CD4-positive, alpha-beta T cell (primary cell): Measurements from ENCODE around the gene BEGAIN. TPM values are rescaled to one million over a fixed set of nuclear protein-coding genes. Genes with fewer than 3 reads are reported as not detected.

Experiments used
- ATAC-seq: fragments of 200-7000 bp; cut with Tn5 transposase; one replicate; pipeline ENCODE4 v1.10.0; 2022; ENCODE audit warnings: mild to moderate bottlenecking; ENCODE audit not compliant: poor library complexity
- CTCF ChIA-PET: fragments of 350-600 bp; sonication (Branson Sonifier 250); formaldehyde crosslinking; loops from one replicate; lab custom pipeline; 2021; ENCODE audit warnings: antibody characterized with exemption, inconsistent platforms; lab: Charles Lee
- POLR2A ChIA-PET: fragments of 350-600 bp; sonication (Branson Sonifier 250); formaldehyde crosslinking; loops from one replicate; lab custom pipeline; 2021; ENCODE audit warnings: antibody characterized with exemption, inconsistent platforms; lab: Charles Lee
- DNase-seq, 14 experiments: peaks; one replicate each; pipeline ENCODE4 v3.0.0-alpha.2; 2013 to 2020; ENCODE audit warnings: mixed read lengths in 2 of 14
- H3K27ac ChIP-seq, 2 donors: one replicate each; pipeline versions ENCODE4 v1.5.1 to v1.7.0; 2013; ENCODE audit warnings: low read length in 2 of 2, low read depth in 1 of 2, mild to moderate bottlenecking in 1 of 2
- H3K27me3 ChIP-seq, 2 experiments: 1 replicate in 1 of 2; 2 replicates in 1 of 2; pipeline versions ENCODE4 v1.6.1 to v1.7.0; 2013; ENCODE audit warnings: low read length in 2 of 2, control low read depth in 1 of 2, mild to moderate bottlenecking in 1 of 2, moderate library complexity in 1 of 2; ENCODE audit not compliant: insufficient read depth in 2 of 2, control insufficient read depth in 1 of 2
- H3K36me3 ChIP-seq: one replicate; pipeline ENCODE4 v1.6.1; 2013; ENCODE audit warnings: low read length, control low read depth; ENCODE audit not compliant: insufficient read depth
- H3K4me1 ChIP-seq: one replicate; pipeline ENCODE4 v1.6.1; 2013; ENCODE audit warnings: low read length, control low read depth; ENCODE audit not compliant: insufficient read depth
- H3K4me3 ChIP-seq: one replicate; pipeline ENCODE4 v1.5.1; 2013; ENCODE audit warnings: mild to moderate bottlenecking, low read length, moderate library complexity
- H3K9me3 ChIP-seq, 2 experiments: 1 replicate in 1 of 2; 2 replicates in 1 of 2; pipeline versions ENCODE4 v1.6.1 to v1.7.0; 2013; ENCODE audit warnings: low read length in 2 of 2, mild to moderate bottlenecking in 2 of 2, control low read depth in 1 of 2, moderate library complexity in 1 of 2; ENCODE audit not compliant: control insufficient read depth in 1 of 2, insufficient read depth in 1 of 2
- H3K27ac Mint-ChIP-seq: one replicate; pipeline ENCODE4 v1.8.0; 2020; ENCODE audit warnings: mixed read lengths
- H3K27me3 Mint-ChIP-seq: one replicate; pipeline ENCODE4 v1.8.0; 2021; ENCODE audit warnings: mixed read lengths
- H3K36me3 Mint-ChIP-seq: one replicate; pipeline ENCODE4 v1.8.0; 2021; ENCODE audit warnings: low read depth, mixed read lengths
- H3K4me1 Mint-ChIP-seq: one replicate; pipeline ENCODE4 v1.8.0; 2021; ENCODE audit warnings: low read depth, mixed read lengths
- H3K4me3 Mint-ChIP-seq: one replicate; pipeline ENCODE4 v1.8.0; 2020; ENCODE audit warnings: mild to moderate bottlenecking, mixed read lengths
- H3K9me3 Mint-ChIP-seq: one replicate; pipeline ENCODE4 v1.8.0; 2020; ENCODE audit warnings: mixed read lengths
- intact Hi-C, 2 experiments: fragments of 100-400 bp; cut with DNase I in 1 of 2; cut with micrococcal nuclease in 1 of 2; formaldehyde crosslinking; loops; one replicate each; pipeline versions ENCODE4 v1.15.1 to v1.9.0; 2023 to 2025; cut with DNase I, micrococcal nuclease
- total RNA-seq, 174 experiments: library from RNA in 2 of 174; stranded (reverse) in 2 of 174; gene quantifications; one replicate each; pipeline ENCODE4 v1.2.3 and lab custom pipeline; 2021 to 2026
- TF ChIP-seq, protein P1 (sequence below): fragments of 200-600 bp; IDR thresholded peaks from one replicate; pipeline ENCODE4 v1.8.0; 2022; ENCODE audit warnings: antibody characterized with exemption, mild to moderate bottlenecking

BEGAIN gene
- total RNA-seq, 2 experiments from 2014 or later: 1.5 to 2.0 TPM

DNA sequence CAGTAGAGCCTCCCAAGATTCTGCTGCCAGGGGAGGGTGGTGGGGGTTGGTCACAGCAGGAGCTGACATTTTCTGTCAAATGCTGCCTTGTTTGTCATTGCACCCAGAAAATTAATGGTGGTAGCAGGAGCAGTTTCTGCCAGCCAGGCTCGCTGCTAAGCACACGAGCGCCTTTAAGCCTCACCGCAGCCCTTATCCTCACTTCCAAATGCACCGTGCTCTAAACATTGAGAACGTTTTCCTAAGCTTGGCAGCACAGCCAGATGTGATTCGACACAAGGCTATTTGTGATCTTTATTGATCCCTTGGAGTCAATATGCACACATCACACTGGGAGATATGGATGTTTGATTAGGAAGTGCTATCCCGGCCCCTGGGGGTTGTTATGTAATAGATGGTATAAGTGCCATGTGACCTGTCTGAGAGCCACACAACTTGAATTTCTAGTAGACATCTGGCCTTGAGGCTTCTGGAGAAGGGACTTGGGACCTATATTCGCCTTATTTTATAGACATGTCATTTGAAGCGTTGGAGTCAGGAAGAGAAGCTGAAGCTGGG lies 31.6 kb upstream of the BEGAIN start:
- Mint-ChIP-seq H3K27me3 (no peaks in the 10 kb centered on the region), H3K9me3 (no peaks in the 10 kb centered on the region), H3K4me1 (peaks cover 21% of the 10 kb centered on the region), H3K27ac (no peak overlapping the region), H3K4me3 (no peak overlapping the region), H3K36me3 (no peaks in the 10 kb centered on the region)
- intact Hi-C loops: no loop called here
- ATAC-seq (no peak), DNase-seq (peak in 1 of 14 experiments; percentile 7)
- no peaks in the 10 kb centered on the region for H3K9me3 ChIP-seq
- H3K27ac ChIP-seq: no peak overlapping the region
- H3K4me3 ChIP-seq: no peak overlapping the region
- POLR2A ChIA-PET: no interaction called here
- H3K27me3 ChIP-seq: no peaks in the 10 kb centered on the region
- peaks cover 29% of the 10 kb centered on the region for H3K4me1 ChIP-seq
- TF ChIP-seq, protein P1, sequence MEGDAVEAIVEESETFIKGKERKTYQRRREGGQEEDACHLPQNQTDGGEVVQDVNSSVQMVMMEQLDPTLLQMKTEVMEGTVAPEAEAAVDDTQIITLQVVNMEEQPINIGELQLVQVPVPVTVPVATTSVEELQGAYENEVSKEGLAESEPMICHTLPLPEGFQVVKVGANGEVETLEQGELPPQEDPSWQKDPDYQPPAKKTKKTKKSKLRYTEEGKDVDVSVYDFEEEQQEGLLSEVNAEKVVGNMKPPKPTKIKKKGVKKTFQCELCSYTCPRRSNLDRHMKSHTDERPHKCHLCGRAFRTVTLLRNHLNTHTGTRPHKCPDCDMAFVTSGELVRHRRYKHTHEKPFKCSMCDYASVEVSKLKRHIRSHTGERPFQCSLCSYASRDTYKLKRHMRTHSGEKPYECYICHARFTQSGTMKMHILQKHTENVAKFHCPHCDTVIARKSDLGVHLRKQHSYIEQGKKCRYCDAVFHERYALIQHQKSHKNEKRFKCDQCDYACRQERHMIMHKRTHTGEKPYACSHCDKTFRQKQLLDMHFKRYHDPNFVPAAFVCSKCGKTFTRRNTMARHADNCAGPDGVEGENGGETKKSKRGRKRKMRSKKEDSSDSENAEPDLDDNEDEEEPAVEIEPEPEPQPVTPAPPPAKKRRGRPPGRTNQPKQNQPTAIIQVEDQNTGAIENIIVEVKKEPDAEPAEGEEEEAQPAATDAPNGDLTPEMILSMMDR: no peak
- no peaks in the 10 kb centered on the region for H3K36me3 ChIP-seq
- CTCF ChIA-PET: no interaction called here

DNA sequence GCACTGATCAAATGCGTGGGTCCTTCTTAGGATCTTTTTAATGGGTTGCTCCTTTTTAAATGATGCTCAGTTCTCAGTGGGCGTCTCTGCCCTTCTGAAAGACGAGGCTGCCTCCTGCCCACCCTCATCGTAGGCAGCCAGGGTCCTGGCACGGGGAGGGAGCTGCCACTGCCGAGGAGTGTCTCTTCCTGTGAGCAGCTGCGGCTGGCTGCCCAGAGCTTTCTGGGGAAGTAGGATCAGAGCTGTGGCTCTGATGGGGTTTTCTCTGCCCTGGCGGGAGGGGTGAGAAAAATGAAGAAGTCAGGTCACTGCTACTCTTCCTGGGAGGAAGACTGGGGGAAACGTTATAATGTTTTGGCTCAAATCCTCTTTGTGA lies 31.1 kb upstream of the BEGAIN start:
- Mint-ChIP-seq H3K9me3 (no peaks in the 10 kb centered on the region), H3K36me3 (no peaks in the 10 kb centered on the region), H3K27me3 (no peaks in the 10 kb centered on the region), H3K4me1 (peaks cover 21% of the 10 kb centered on the region), H3K4me3 (no peak overlapping the region), H3K27ac (no peak overlapping the region)
- peak in 4 of 14 experiments; percentile 8 to 46 (median 36) for DNase-seq
- H3K36me3 ChIP-seq: no peaks in the 10 kb centered on the region
- no peaks in the 10 kb centered on the region for H3K9me3 ChIP-seq
- peaks cover 29% of the 10 kb centered on the region for H3K4me1 ChIP-seq
- TF ChIP-seq, protein P1: no peak
- no peak for ATAC-seq
- H3K4me3 ChIP-seq: no peak overlapping the region
- intact Hi-C loops: no loop called here
- H3K27me3 ChIP-seq: no peaks in the 10 kb centered on the region
- CTCF ChIA-PET: no interaction called here
- POLR2A ChIA-PET: no interaction called here
- H3K27ac ChIP-seq: no peak overlapping the region

DNA sequence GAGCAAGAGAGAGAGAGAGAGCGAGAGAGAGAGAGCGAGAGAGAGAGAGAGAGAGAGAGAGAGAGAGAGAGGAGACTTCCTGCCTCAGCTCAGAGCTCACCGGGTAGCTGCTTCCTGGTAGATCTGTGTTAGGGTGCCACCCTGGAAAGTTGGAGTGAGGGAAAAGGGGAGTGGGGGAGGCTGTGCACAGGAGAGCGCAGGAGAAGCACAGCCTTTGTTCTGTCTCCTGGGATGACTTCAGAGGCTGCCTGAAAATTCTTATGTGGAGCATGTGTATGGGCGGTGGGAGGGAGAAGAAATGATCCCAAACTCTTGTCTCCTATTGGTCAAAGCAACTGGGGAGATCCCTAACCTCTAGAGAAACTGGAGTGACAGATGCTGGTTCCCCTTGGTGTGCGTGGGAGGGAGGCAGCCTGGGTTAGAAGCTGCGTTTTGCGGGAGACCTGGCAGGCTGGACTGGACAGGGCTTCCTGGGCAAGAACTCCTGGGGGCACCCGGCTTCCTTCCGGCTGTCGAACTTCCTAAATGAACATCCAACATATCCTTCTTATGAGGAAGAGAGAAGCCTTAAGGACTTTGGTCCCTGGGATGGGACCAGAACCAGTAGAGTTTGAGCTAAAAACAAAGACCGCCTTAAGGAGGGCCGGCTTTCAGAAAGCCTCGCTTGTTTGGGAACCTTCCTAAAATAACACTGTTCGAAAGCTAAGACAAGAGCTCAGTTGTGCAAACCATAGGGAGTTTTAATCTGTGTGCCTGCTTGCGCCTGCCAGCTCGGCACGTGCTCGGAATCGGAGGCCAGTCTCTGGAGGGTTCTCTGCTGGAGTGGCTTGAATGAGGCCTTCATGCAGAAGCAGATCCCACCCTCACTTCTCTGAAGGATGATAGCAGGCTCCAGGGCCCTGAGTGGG lies 30.4 kb upstream of the BEGAIN start:
- Mint-ChIP-seq H3K9me3 (no peaks in the 10 kb centered on the region), H3K4me1 (peaks cover 21% of the 10 kb centered on the region), H3K27ac (peak overlapping the region; percentile 14), H3K36me3 (no peaks in the 10 kb centered on the region), H3K27me3 (no peaks in the 10 kb centered on the region), H3K4me3 (peak overlapping the region; percentile 16)
- Histone ChIP-seq H3K27ac (no peak overlapping the region), H3K4me1 (peaks cover 29% of the 10 kb centered on the region), H3K36me3 (no peaks in the 10 kb centered on the region), H3K27me3 (no peaks in the 10 kb centered on the region), H3K9me3 (no peaks in the 10 kb centered on the region), H3K4me3 (no peak overlapping the region)
- intact Hi-C loops: no loop called here
- peak in 6 of 14 experiments; percentile 10 to 68 (median 37) for DNase-seq
- ChIA-PET CTCF (interaction anchor here (0.6 kb wide), 1 partner anchor 851 kb away, joined by 4 read pairs; no protein-coding TSS in a partner anchor), POLR2A (no interaction called here)
- TF ChIP-seq, protein P1: no peak
- ATAC-seq: peak; percentile 32
